CD4-positive, alpha-beta T cell (primary cell): ENCODE measurements around the gene NTN4. TPM values are rescaled to one million over a fixed set of nuclear protein-coding genes. Genes with fewer than 3 reads are reported as not detected.

Experiments used
- ATAC-seq: fragments of 200-7000 bp; cut with Tn5 transposase; one replicate; pipeline ENCODE4 v1.10.0; 2022; ENCODE audit warnings: mild to moderate bottlenecking; ENCODE audit not compliant: poor library complexity
- CTCF ChIA-PET: fragments of 350-600 bp; sonication (Branson Sonifier 250); formaldehyde crosslinking; loops from one replicate; lab custom pipeline; 2021; ENCODE audit warnings: antibody characterized with exemption, inconsistent platforms; lab: Charles Lee
- POLR2A ChIA-PET: fragments of 350-600 bp; sonication (Branson Sonifier 250); formaldehyde crosslinking; loops from one replicate; lab custom pipeline; 2021; ENCODE audit warnings: antibody characterized with exemption, inconsistent platforms; lab: Charles Lee
- DNase-seq, 14 experiments: peaks; one replicate each; pipeline ENCODE4 v3.0.0-alpha.2; 2013 to 2020; ENCODE audit warnings: mixed read lengths in 2 of 14
- H3K27ac ChIP-seq, 2 donors: one replicate each; pipeline versions ENCODE4 v1.5.1 to v1.7.0; 2013; ENCODE audit warnings: low read length in 2 of 2, low read depth in 1 of 2, mild to moderate bottlenecking in 1 of 2
- H3K27me3 ChIP-seq, 2 experiments: 1 replicate in 1 of 2; 2 replicates in 1 of 2; pipeline versions ENCODE4 v1.6.1 to v1.7.0; 2013; ENCODE audit warnings: low read length in 2 of 2, control low read depth in 1 of 2, mild to moderate bottlenecking in 1 of 2, moderate library complexity in 1 of 2; ENCODE audit not compliant: insufficient read depth in 2 of 2, control insufficient read depth in 1 of 2
- H3K36me3 ChIP-seq: one replicate; pipeline ENCODE4 v1.6.1; 2013; ENCODE audit warnings: low read length, control low read depth; ENCODE audit not compliant: insufficient read depth
- H3K4me1 ChIP-seq: one replicate; pipeline ENCODE4 v1.6.1; 2013; ENCODE audit warnings: low read length, control low read depth; ENCODE audit not compliant: insufficient read depth
- H3K4me3 ChIP-seq: one replicate; pipeline ENCODE4 v1.5.1; 2013; ENCODE audit warnings: mild to moderate bottlenecking, low read length, moderate library complexity
- H3K9me3 ChIP-seq, 2 experiments: 1 replicate in 1 of 2; 2 replicates in 1 of 2; pipeline versions ENCODE4 v1.6.1 to v1.7.0; 2013; ENCODE audit warnings: low read length in 2 of 2, mild to moderate bottlenecking in 2 of 2, control low read depth in 1 of 2, moderate library complexity in 1 of 2; ENCODE audit not compliant: control insufficient read depth in 1 of 2, insufficient read depth in 1 of 2
- H3K27ac Mint-ChIP-seq: one replicate; pipeline ENCODE4 v1.8.0; 2020; ENCODE audit warnings: mixed read lengths
- H3K27me3 Mint-ChIP-seq: one replicate; pipeline ENCODE4 v1.8.0; 2021; ENCODE audit warnings: mixed read lengths
- H3K36me3 Mint-ChIP-seq: one replicate; pipeline ENCODE4 v1.8.0; 2021; ENCODE audit warnings: low read depth, mixed read lengths
- H3K4me1 Mint-ChIP-seq: one replicate; pipeline ENCODE4 v1.8.0; 2021; ENCODE audit warnings: low read depth, mixed read lengths
- H3K4me3 Mint-ChIP-seq: one replicate; pipeline ENCODE4 v1.8.0; 2020; ENCODE audit warnings: mild to moderate bottlenecking, mixed read lengths
- H3K9me3 Mint-ChIP-seq: one replicate; pipeline ENCODE4 v1.8.0; 2020; ENCODE audit warnings: mixed read lengths
- intact Hi-C, 2 experiments: fragments of 100-400 bp; cut with DNase I in 1 of 2; cut with micrococcal nuclease in 1 of 2; formaldehyde crosslinking; loops; one replicate each; pipeline versions ENCODE4 v1.15.1 to v1.9.0; 2023 to 2025; cut with DNase I, micrococcal nuclease
- polyA plus RNA-seq, 2 donors: library from polyadenylated mRNA; unstranded; fragments of 120-200 nt; gene quantifications; one replicate each; pipeline ENCODE4 v1.2.1, GENCODE V29; 2013
- total RNA-seq, 174 experiments: library from RNA in 2 of 174; stranded (reverse) in 2 of 174; gene quantifications; one replicate each; pipeline ENCODE4 v1.2.3 and lab custom pipeline; 2021 to 2026
- TF ChIP-seq, protein P1 (sequence below): fragments of 200-600 bp; IDR thresholded peaks from one replicate; pipeline ENCODE4 v1.8.0; 2022; ENCODE audit warnings: antibody characterized with exemption, mild to moderate bottlenecking

The NTN4 gene
- total RNA-seq (under 1 TPM; 0.47 to 0.71 TPM), total RNA-seq (lab: John Stamatoyannopoulos, UW) (0 to 15.2 (median 1.7) reads per million in 172 experiments)
- polyA plus RNA-seq (2013, experiment 1 of 2): 2.6 TPM
- polyA plus RNA-seq (2013, experiment 2 of 2): 3.3 TPM

DNA sequence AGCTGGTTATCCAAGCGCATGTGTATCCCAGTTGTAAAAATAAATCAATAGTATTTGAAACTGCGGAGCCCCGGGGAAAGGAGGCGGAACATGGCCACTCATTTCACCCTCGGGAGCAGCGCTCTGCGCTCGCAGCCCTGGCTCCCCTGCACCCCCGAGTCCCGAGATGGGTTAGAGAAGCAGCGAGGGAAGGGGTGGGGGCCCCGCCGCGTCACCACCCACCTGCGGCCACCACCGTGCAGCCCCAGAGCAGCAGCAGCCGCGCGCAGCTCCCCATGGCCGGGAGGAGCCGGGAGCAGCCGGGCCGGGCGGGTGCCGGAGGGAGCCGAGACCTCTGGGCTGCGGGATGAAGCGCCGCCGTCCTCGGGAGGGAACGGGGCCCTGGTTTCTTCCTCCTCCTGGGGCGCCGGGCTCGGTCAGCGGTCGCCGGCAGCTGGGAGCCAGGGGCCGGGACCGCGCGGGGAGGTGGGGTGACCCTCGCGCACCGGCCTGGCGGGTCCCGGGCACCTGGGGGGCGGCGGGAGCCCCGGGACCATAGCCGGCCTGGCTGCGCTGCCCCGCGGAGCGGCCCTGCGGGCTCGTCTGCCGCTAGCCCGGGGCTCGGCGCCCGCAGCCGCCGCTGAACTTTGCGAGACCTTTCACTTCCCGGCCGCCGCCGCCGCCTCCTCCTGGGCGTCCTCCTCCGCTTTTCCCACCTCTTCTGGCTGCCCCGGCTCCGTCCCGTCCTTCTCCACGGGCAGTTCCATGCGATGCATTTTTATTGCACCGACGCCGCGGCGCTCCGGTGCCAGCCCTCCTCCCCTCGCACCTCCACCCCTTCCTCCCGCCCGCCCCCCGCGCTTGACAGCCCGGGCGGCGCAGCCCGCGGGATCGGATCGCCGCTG lies at the start of gene NTN4:
NTN4 (minus strand) TSS at position 732 of the 884 bp plus-strand sequence; CDS start at position 277, 455 bp downstream.
- Mint-ChIP-seq H3K9me3 (no peaks in the 10 kb centered on the region), H3K4me3 (peak within 1 kb of the TSS; percentile 86), H3K36me3 (no peaks in the 10 kb centered on the region), H3K27ac (peak within 1 kb of the TSS; percentile 47), H3K4me1 (peaks cover 8% of the 10 kb centered on the region), H3K27me3 (peaks cover 80% of the 10 kb centered on the region)
- ATAC-seq: peak; percentile 66
- peak within 1 kb of the TSS; percentile 52 for H3K4me3 ChIP-seq
- intact Hi-C loops: loop anchor here in 1 of 2 experiments (5.0 kb wide), 1 partner anchor 1453 kb away; no protein-coding TSS in a partner anchor
- H3K27me3 ChIP-seq: peaks cover 30 to 64% of the 10 kb centered on the region in 2 experiments
- DNase-seq: peak in 6 of 14 experiments; percentile 12 to 53 (median 28)
- H3K4me1 ChIP-seq: peaks cover 21% of the 10 kb centered on the region
- CTCF ChIA-PET: interaction anchor here (0.6 kb wide), 1 partner anchor 148 kb away, joined by 4 read pairs; no protein-coding TSS in a partner anchor
- no peaks in the 10 kb centered on the region for H3K36me3 ChIP-seq
- no peak within 1 kb of the TSS for H3K27ac ChIP-seq
- TF ChIP-seq, protein P1, sequence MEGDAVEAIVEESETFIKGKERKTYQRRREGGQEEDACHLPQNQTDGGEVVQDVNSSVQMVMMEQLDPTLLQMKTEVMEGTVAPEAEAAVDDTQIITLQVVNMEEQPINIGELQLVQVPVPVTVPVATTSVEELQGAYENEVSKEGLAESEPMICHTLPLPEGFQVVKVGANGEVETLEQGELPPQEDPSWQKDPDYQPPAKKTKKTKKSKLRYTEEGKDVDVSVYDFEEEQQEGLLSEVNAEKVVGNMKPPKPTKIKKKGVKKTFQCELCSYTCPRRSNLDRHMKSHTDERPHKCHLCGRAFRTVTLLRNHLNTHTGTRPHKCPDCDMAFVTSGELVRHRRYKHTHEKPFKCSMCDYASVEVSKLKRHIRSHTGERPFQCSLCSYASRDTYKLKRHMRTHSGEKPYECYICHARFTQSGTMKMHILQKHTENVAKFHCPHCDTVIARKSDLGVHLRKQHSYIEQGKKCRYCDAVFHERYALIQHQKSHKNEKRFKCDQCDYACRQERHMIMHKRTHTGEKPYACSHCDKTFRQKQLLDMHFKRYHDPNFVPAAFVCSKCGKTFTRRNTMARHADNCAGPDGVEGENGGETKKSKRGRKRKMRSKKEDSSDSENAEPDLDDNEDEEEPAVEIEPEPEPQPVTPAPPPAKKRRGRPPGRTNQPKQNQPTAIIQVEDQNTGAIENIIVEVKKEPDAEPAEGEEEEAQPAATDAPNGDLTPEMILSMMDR: no peak
- peaks cover 0 to 8% of the 10 kb centered on the region in 2 experiments for H3K9me3 ChIP-seq
- POLR2A ChIA-PET: interaction anchor here (1.4 kb wide), 1 partner anchor 15 kb away, joined by 5 read pairs; no protein-coding TSS in a partner anchor

DNA sequence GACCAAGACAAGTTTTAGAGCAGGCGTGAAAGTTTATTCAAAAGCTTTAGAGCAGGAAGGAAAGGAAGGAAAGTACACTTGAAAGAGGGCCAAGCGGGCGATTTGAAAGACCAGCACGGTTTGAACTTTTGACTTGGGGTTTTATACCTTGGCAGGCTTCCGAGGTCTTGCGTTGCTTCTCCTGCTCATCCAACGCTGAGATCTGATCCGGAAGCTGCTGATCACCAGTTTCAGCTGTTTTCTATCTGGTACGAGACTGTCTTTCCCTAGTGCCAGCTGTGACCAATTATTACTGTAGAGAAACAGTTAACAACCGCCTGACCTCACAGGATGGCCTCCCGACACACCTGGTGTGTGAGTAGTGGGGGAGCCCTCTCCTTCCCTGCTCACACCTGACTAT lies 47.6 kb upstream of the NTN4 start:
- H3K4me3 ChIP-seq: no peak overlapping the region
- TF ChIP-seq, protein P1: no peak
- CTCF ChIA-PET: no interaction called here
- Mint-ChIP-seq H3K4me3 (no peak overlapping the region), H3K36me3 (no peaks in the 10 kb centered on the region), H3K27ac (no peak overlapping the region), H3K27me3 (peaks cover 33% of the 10 kb centered on the region), H3K9me3 (no peaks in the 10 kb centered on the region), H3K4me1 (peaks cover 6% of the 10 kb centered on the region)
- intact Hi-C loops: no loop called here
- H3K27me3 ChIP-seq: peaks cover 0 to under 1% of the 10 kb centered on the region in 2 experiments
- ATAC-seq: no peak
- no peaks in the 10 kb centered on the region for H3K36me3 ChIP-seq
- H3K27ac ChIP-seq: no peak overlapping the region
- H3K9me3 ChIP-seq: no peaks in the 10 kb centered on the region
- POLR2A ChIA-PET: no interaction called here
- H3K4me1 ChIP-seq: peaks cover 6% of the 10 kb centered on the region
- peak in 1 of 14 experiments; percentile 16 for DNase-seq

DNA sequence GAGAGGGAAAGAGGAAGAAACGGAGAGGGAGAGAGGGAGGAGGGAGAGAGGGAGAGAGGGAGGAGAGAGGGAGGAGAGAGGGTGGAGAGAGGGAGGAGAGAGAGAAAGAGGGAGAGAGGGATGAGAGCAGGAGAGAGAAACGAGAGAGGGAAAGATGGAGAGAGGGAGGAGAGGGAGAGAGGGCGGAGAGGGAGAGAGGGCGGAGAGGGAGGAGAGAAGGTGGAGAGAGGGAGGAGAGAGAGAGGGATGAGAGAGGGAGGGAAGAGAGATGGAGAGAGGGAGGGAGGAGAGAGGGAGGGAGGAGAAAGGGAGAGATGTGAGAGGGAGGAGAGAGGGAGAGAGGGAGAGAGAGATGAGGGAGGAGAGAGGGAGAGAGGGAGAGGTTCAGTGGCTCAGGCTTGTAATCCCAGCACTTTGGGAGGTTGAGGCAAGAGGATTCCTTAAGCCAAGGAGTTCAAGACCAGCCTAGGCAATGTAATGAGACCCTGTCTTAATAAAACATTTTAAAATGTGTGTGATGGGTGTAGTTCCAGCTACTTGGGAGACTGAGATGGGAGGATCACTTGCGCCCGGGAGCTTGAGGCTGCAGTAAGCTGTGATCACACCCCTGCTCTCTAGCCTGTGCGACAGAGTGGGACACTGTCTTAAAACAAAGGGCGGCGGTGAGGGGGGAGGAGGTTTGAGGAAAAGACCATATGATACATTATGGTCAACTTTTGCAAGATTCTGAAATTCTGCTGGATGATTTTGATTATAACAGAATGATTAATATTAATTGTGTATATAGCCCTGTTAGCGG lies 46.9 kb upstream of the NTN4 start:
- Histone ChIP-seq H3K27me3 (no peaks in the 10 kb centered on the region), H3K27ac (no peak overlapping the region), H3K9me3 (no peaks in the 10 kb centered on the region), H3K4me3 (no peak overlapping the region), H3K36me3 (no peaks in the 10 kb centered on the region), H3K4me1 (peaks cover 6% of the 10 kb centered on the region)
- ChIA-PET CTCF (no interaction called here), POLR2A (no interaction called here)
- no peaks in the 10 kb centered on the region for H3K9me3 Mint-ChIP-seq
- H3K27ac Mint-ChIP-seq: no peak overlapping the region
- peaks cover 6% of the 10 kb centered on the region for H3K4me1 Mint-ChIP-seq
- no peak overlapping the region for H3K4me3 Mint-ChIP-seq
- peaks cover 30% of the 10 kb centered on the region for H3K27me3 Mint-ChIP-seq
- no peaks in the 10 kb centered on the region for H3K36me3 Mint-ChIP-seq
- DNase-seq (no peak), ATAC-seq (no peak)
- TF ChIP-seq, protein P1: no peak
- intact Hi-C loops: no loop called here
